HG02970 (cell line): ENCODE measurements around the gene EPO.
A peak's percentile ranks its signal among the peaks of the same experiment; 100 is the strongest.

Source experiments
- ATAC-seq: cut with Tn5 transposase; IDR thresholded peaks from one replicate; pipeline ENCODE4 v1.9.1; 2021; ENCODE audit warnings: mild to moderate bottlenecking, moderate library complexity, moderate number of reproducible peaks; ENCODE audit not compliant: unreplicated experiment, low FRiP score

EPO gene

DNA sequence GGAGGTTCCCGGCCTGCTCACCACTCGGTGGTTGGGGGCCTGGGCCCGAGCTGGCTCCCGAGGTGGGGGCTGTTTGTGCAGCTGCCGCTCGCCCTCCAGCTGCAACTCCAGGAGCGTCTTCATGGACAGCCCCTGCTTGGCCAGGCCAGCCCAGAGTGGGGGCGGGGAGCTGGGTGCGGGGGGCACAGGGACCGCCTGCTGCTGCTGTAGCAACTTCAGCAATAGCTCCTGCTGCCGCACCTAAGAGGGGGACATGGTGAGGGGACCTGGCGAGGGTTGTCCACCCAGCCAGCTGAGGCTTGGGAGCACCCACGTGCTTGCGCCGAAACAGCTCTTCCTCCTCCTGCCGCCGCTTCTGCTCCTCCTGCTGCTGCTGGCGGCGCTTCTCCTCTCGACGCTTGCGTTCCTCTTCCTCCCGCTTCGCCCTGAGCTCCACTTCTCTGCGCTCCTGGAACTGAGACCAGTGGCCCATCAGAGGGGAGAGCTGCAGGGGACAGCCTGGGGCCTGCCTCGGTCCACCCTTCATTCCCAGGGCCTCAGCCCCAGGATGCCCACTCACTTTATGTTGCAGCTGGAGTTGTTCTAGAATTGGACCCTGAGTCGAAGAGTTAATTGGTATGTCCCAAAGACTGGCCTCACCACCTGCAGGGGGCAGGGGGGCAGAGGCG lies 37.1 kb upstream of the EPO start:
- ATAC-seq: no peak

DNA sequence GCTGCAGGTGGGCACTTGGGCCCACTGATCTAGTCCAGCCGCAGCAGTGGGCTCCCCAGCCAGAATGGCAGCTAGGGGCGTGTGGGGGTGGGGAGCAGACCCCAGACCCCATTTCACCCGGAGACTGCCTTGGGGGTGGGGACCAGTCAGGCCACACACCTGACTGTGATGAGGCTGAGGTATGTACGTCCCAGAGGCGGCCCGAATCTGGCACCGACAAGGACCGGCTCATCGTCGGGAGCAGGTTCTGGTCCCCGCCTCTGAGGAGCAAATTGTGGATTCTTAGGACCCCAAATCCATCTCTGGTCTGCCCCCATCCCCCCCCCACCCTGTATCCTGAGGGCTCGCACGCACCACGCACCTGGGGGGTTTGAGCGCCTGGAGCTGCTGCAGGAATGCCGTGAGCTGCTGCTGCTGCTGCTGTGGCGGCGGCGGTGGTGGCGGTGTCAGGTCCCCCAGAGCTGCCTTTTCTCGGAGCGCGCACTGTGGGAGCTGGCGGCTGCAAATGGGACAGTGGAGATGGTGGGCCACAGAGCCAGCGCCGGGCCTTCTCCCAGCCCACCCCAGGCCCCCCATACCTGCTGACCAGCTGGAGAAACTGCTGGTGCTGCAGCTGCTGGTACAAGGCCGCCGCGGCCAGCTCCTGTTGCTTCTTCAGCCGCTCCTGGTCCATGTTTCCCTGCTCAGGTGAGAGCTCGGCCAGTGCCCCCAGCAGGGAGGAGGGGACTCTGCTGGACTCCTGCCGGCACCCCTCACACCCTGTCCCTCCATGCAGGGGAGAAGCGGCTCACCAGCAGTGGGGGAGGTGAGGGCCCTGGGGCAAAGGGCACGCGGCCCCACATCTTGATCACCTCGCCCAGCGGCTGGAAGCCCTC lies 36.4 kb upstream of the EPO start:
- no peak for ATAC-seq

DNA sequence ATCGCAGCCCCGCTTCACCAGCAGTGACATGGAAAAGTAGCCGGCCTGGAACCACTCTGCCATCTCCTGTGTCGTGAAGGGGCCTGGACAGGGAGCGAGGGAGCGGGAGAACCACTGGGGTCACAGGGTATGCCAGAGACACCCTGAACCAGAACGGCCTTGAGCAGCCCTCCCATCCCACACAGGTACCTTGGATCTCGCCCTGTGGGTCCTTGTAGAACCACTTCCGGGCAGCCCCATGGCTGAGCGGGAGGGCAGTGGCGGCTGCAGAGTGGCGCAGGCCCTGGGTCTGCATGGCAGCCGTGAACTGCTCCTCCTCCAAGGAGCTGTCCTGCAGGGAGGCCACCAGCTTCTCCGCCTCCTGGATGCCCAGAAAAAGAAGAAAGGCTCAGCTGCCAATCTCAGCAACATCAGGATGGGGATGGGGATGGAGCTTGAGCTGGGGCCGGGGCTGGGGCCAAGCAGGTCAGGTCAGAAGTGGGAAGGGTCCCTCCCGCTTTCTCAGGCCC lies 35.7 kb upstream of the EPO start:
- ATAC-seq: no peak

DNA sequence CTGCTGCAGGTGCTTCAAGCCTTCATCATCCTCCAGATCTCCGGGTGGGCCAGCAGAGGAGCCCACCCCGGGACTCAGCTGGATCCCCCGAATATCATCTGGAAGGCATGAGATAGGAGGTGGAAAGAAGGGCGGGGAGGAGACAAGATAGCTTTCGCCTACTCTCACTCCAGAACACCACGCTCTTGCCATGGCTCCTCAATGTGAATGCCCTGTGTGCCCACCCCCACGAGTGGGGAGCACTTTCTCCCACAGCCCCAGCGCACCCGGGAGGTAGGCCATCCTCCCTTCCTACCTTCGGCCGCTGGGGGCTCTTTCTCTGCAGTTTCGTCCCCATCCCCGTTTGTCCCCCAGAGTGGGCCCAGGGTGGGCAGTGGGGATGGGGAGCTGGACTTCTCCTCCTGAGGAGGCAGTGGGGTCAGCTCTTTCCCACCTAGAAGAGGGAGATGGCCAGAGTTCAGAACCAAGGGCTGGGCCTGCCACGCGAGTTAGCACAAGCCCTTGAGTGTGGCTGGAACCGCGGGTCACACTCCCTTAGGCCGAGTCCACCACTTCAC lies 35.1 kb upstream of the EPO start:
- no peak for ATAC-seq

DNA sequence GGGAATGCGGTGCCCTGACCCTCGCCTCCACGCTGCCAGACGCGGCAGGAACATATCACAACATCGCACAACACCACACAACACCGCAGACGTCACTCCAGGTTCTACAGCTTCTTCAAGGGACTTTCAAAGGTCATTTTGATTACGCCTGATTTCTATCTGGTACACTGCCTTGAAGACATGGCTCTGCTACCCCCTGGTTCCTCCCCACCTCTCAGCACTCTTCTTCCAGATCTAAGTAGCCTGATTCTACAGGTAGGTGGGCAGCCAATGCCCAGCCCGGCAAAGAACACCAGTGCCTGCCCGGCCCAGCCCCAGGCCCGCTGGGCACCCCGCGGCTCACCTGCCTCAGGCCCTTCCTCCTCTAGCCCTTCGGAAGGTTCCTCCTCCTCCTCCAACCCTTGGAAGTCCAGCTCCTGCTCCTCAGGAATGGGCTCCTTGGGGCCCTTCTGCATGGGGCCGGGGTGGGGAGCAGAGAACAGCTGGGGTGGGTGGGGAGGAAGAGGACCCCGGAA lies 34.6 kb upstream of the EPO start:
- no peak for ATAC-seq

DNA sequence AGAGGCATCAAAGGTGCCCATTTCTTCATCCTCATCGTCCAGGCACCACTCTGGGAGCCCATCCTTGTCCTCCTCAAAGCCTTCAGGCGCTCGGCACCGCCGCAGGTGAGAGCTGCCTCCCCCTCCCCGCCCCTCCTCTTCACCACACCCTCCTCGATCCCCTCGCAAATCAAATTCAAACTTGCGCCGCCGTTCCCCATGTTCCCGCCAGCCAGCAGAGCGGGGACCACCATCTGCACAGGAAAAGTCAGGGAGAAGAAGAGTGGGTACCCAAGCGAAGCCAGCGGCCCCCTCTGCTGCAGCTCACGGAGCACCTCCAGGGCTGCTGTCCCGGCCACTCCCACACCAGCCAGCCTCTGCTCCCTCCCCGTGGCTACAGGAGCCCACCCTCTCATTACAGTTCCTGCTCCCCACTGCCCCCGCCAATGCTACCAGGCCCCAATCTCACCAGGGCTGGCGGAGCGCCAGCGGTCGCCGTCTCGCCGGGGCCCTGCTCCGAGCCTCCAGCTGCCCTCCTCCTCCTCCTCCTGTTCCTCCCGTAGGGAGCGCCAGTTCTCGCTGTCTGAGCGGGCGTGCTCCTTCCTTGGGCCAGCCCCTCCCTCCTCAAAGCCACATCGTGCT lies 34.0 kb upstream of the EPO start:
- no peak for ATAC-seq

DNA sequence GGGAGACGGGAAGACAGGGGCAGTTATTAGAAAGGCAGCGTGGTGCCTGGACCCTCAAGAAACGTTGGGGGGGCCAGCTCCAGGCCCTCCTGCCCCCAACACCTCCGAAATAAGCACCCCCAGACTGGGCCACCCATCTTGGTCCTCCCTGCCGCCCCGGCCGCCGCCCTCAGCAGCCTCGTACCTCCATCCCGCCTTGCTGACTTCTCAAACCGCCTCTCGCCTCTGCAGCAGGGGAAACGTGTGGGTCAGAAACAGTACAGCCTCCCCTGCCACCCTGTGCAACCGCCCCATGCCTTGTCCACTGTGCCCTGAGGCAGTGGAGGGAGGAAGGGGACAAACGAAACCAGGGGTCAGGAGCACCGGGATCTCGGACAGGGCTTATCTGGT lies 33.5 kb upstream of the EPO start:
- ATAC-seq: no peak

DNA sequence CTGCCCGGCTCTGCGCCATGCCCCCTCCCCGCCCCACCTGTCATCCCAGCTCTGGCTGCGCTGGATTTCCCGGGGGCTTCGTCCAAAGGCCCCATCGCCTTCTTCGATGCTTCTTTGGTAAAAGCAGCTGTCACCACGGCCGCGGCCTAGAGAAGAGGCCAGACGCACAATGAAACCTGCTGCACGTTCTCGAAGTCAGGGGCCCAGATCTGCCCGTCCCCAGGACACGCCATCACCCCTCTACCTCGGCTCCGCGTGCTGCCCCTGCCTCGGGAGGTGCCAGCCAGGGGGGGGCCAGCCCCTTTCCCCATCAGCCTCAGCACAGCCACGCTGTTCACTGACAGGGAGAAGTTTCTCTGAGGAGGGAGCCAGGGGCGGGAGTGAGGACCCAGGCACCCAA lies 33.0 kb upstream of the EPO start:
- ATAC-seq: no peak

DNA sequence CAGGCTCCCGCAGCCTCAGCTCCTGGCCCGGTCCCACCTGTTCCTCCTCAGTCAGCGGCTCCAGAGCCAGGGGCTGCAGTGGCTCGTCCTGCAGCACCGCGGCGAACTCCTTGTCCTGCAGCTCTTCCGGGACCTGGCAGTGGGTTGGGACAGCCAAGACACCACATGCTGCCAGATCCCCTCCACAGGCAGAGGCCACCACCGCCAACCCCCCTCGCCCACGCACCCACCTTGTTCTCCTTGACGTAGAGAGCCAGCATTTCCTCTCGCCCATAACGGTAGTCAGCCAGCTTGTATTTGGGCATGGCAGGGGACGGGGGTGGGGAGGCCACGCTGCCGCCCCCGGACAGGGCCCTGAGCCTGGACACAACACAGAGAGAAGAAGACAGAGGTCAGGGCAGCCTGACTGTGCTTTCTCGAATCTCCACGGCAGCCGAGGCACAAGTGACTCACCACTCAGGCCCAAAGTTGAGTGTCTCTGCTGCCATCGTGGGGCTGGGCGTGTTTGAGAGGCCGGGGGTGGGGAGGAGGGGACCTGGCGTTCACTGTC lies 32.4 kb upstream of the EPO start:
- ATAC-seq: no peak

DNA sequence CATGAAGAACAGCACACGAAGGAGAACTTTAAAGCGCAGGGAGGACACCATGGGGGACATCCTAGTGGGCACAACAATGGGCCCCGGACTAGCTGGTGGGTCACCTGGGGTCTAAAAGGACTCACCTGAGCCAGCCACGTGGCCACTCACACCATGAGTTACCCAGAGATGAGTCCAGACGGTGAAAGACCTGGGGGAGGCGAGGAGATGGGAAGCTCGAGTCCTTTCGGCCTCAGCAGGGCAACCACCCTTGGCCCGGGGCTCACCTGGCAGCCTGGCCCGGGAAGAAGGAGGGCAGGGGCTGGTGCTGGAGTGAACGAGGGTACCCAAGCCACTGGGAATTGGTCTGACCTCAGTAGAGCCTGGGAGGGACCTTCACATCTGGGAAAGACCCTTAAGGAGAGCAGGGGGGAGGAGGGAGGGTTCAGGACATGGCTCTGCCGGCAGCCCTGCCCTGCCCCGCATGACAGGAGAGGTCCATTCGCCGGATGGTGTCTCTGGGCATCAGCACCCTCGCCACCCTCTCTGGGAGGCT lies 31.9 kb upstream of the EPO start:
- no peak for ATAC-seq

DNA sequence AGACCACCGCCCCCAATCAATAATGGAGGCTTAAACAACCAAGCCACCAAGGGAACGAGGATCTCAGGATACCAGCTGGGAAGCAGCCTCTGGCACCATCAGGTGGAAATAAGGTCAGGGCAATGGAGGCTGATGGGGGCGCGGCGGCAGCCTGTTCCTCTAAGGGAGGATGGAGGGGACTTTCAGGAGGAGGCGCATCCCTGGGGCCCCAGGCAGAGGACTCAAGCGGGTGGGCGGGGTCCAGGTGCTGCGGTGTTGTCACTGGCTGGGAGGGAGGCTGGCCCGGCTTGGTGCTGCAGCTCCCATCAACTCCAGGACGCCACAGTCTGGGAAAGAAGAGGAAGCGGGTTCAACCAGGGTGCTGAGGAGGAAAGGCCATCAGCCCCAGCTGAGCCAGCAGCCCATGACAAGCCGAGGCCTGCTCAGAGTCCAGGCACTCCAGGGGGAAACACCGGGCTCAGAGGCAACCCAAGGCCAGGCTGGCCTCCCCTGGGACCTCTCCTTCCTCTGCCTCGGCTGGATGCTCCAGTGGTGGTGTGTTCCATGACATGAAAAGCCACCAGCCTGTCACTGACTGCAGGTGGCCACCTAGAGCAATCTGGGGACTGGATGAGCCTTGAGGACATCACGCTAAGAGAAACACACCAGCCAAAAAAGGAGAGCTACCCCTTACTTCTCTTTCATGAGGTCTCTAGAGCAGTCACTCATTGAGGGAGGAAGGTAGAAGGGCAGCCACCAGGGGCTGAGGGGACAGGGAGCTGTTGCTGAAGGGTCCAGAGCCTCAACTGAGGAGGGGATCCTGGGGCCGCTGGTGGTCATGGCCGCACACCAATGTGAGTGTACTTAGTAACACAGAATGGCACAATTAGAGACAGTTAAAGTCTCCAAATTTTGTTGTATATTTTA lies 30.8 kb upstream of the EPO start:
- no peak for ATAC-seq

DNA sequence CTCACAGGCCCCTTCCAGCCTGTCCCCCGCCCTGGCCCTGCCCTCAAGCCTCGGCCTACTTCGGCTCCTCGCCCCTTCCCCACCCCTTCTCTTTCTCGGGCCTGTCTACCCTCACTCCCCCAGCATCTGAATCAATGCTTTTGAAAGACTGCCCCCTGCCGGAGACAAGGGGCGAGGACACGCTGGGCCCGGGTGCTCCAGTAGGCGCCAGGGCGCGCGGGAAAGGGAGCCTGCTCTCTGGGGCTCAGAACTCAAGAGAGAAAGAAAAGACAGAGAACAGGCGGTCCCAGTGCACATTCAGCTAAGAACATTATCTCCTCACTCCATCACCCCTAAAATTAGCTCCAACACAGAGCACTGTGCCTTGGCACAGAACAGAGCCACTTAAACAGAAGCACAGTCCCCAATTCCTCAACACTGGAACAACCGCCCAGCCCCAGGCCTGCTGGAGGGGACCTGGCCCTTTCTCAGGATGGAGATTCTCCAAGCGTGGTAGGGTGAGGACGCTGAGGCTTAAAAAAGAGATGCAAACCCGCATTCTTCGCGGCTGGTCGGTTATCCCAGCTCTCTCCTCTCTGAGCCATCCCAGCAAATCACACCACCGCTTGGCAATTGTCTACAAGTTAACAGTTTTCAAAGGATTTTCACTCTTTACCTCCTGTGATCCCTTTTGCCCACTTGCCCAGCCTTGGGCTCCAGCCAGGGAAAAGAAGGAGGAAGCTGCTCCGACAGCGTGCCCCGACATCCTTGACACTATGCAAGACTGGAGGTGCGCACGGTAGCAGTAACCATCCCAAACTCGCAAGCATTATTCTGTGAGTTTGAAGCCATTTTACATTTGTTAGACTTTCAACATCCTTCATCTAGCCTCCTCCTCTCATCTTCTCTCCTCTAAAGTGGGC lies 28.3 kb upstream of the EPO start:
- ATAC-seq: no peak

DNA sequence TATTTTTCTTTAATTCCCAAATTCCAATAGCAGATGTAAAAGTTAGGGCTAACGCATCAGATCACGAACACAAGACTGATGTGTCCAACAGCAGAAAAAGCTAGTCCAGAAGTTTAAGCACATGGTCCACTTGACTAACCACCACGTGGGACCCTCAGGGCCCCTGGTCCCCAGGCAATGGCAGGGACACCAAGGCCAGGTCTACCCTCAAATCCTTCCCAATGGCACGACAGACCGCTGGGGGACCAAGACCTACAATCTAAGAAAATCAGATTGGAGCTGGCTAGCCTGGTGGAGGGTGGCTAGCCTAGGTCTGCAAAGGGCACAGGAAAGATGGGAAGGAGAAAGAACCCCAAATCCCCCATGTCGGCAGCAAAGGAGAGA lies 27.7 kb upstream of the EPO start:
- ATAC-seq: no peak

DNA sequence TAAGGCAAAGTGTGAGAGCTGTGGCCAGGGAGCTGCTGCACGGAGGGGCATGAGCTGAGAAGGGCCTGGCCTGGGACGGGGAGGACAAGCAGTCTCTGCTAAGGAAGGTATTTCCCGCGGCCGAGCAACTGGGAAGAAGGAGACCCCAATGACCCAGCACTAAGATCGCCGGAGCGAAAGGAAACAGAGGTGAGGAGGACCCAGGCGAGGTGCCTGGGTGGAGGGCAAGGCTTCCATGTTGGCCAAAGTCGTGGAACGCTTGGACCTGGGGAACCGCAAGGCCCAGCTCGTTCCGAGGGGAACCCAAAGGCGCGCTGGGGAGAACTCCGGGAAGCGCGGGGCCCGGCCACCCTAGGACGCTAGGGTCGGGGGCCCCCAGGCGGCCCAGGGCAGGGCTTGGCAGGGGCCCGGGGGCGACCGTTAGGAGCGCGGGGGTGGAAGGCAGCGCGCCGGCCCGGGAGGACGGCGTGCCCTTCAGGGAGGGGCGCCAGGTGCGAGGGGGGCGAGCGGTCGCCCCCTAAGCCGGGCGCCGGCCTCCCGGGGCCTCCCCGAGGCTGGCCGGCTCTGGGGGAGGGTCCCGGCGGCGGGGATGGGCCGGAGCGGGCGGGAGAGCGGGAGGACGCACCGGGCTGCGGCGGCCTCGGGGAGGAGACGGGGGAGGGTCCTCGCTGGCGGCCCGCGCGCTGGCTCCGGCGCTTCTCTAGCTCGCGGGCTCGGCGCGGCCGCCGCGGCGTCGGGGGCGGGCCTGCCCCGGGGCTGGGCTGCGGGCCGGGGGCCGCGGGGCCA lies 26.8 kb upstream of the EPO start:
- ATAC-seq: peak; percentile 13

DNA sequence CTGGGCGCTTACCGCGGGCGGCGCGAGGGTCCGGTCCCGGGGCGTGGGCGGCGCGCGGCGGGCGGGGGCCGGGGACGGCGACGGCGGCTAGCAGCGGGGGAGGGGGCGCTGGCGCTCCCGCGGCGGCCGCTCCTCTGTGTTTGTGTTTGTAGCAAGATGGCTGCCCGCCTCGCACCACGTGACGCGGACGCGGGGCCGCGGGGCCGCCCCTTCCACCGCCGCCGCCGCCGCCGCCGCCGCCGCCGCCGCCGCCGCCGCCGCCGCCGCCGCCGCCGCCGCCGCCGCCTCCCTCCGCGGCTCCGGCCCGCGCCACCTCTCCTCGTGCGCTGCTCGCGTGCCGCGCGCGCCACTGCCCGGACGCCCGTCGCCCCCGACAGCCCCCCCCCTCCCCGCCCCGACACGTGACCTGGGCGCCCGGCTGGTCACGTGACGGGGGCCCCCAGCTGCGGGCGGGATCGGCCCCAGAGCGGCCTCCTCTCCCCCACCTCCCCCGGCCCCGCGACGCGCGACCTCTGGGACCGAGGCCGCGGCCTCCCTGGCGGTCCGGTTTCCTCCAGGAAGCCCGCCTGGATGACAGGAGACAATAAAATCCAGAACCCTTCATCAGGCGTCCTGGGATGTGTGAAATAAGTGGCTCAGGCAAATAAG lies 26.0 kb upstream of the EPO start, which contains the start of gene GIGYF1:
Gene GIGYF1 (minus strand): TSS at position 153 of the 648 bp plus-strand sequence. CDS start 6,012 bp downstream, outside the sequence.
- ATAC-seq: peak; percentile 50

DNA sequence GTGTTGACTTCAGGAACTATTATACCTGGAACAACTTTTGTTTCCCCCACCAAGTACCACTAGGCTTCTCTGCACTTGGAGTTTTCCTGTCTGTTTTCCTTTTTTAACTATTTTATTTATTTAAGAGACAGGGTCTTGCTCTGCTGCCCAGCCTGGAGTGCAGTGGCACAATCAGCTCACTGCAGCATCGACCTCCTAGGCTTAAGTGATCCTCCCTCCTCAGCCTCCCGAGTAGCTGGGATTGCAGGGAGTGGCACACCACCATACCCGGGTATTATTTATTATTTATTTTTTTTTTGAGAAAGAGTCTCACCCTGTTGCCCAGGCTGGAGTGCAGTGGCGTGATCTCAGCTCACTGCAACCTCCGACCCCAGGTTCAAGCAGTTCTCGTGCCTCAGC lies 24.1 kb upstream of the EPO start:
- ATAC-seq: no peak

DNA sequence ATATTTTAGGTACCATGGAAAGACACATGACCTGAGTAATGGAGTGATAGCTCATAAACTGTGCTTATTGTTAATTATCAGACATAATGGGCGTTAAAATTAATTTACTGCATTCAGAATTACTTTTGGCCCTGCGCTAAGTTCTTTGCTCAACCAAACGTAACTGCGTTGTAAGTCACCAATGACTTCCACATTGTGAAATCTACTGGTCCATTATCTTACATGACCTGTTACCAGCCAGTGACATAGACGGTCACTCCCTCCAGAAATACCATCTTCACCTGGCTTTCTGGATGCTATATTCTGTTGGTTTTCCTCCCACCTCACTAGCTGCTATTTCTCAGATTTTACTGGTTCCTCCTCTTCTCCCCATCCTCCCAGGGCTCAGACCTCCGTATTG lies 21.2 kb upstream of the EPO start:
- ATAC-seq: no peak
